Bronchial epithelial cell (primary cell): ENCODE measurements around the gene CREBRF. TPM values are rescaled to one million over a fixed set of nuclear protein-coding genes. Genes with fewer than 3 reads are reported as not detected.

Experiments used
- DNase-seq: peaks from one replicate; pipeline ENCODE4 v3.0.0-alpha.2; 2010; ENCODE audit warnings: low read depth
- FAIRE-seq: peaks from 2 replicates; lab custom pipeline; 2011; peaks lifted over from hg19 to GRCh38; lab: Jason Lieb, UNC
- H3K27me3 ChIP-seq: 2 replicates; pipeline ENCODE4 v1.5.1; 2011; ENCODE audit warnings: low read length; ENCODE audit not compliant: control insufficient read depth, insufficient read depth
- H3K36me3 ChIP-seq: 2 replicates; pipeline ENCODE4 v1.5.1; 2011; ENCODE audit warnings: low read length; ENCODE audit not compliant: control insufficient read depth, insufficient read depth
- H3K4me3 ChIP-seq: 2 replicates; pipeline ENCODE4 v1.5.1; 2011; ENCODE audit warnings: mild to moderate bottlenecking, low read depth, low read length, control low read depth
- total RNA-seq: library from RNA; depleted of rRNA; stranded (reverse); fragments of >200 nt; gene quantifications from 2 replicates; pipeline ENCODE4 v1.2.1, GENCODE V29; 2014
- TF ChIP-seq, protein P1 (sequence below): IDR thresholded peaks from 2 replicates; pipeline ENCODE4 v1.5.1; 2011; ENCODE audit warnings: mild to moderate bottlenecking, moderate library complexity, low read length, control low read depth, inconsistent platforms; ENCODE audit not compliant: insufficient read depth, severe bottlenecking

Gene CREBRF
- total RNA-seq, 1 donor from 2014 or later: 6.3 TPM

DNA sequence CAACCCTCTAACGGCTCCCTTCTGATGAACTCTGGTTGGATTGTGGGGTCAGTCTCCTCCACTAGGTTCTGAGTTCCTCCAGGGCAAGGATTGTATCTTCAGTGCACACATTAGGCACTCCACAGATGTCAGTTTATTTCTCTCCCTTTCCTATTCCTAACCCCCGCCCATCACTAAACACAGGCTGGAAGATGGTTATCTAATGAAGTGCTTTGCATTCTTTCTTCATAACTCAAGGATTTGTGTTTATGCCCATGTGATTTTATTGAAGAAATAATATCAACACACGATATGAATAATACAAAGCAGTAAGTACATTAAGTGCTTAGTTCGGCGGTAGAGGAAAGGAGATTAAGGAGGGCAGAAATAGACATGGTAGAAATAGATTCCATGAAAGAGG is 4.4 kb upstream of the CREBRF start:
- no peak for FAIRE-seq
- TF ChIP-seq, protein P1, sequence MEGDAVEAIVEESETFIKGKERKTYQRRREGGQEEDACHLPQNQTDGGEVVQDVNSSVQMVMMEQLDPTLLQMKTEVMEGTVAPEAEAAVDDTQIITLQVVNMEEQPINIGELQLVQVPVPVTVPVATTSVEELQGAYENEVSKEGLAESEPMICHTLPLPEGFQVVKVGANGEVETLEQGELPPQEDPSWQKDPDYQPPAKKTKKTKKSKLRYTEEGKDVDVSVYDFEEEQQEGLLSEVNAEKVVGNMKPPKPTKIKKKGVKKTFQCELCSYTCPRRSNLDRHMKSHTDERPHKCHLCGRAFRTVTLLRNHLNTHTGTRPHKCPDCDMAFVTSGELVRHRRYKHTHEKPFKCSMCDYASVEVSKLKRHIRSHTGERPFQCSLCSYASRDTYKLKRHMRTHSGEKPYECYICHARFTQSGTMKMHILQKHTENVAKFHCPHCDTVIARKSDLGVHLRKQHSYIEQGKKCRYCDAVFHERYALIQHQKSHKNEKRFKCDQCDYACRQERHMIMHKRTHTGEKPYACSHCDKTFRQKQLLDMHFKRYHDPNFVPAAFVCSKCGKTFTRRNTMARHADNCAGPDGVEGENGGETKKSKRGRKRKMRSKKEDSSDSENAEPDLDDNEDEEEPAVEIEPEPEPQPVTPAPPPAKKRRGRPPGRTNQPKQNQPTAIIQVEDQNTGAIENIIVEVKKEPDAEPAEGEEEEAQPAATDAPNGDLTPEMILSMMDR: no peak
- DNase-seq: no peak
- no peak overlapping the region for H3K4me3 ChIP-seq
- no peaks in the 10 kb centered on the region for H3K27me3 ChIP-seq
- H3K36me3 ChIP-seq: no peaks in the 10 kb centered on the region

GRCh38 chr5:173053041-173053440 is 3.1 kb upstream of the CREBRF start:
- Histone ChIP-seq H3K27me3 (no peaks in the 10 kb centered on the region), H3K4me3 (no peak overlapping the region), H3K36me3 (no peaks in the 10 kb centered on the region)
- TF ChIP-seq, protein P1: no peak
- DNase-seq: no peak
- FAIRE-seq: no peak

- no peak for FAIRE-seq
- TF ChIP-seq, protein P1: no peak
- no peak for DNase-seq
- H3K27me3 ChIP-seq: no peaks in the 10 kb centered on the region
- peak overlapping the region; percentile 85 for H3K4me3 ChIP-seq
- H3K36me3 ChIP-seq: no peaks in the 10 kb centered on the region
Observed at GRCh38 chr5:173055042-173055721, 970 bp upstream of the CREBRF start.

- Histone ChIP-seq H3K36me3 (no peaks in the 10 kb centered on the region), H3K4me3 (peak overlapping the region; percentile 85), H3K27me3 (no peaks in the 10 kb centered on the region)
- no peak for FAIRE-seq
- TF ChIP-seq, protein P1: no peak
- DNase-seq: no peak
Observed at GRCh38 chr5:173055722-173055982, 500 bp upstream of the CREBRF start.

DNA sequence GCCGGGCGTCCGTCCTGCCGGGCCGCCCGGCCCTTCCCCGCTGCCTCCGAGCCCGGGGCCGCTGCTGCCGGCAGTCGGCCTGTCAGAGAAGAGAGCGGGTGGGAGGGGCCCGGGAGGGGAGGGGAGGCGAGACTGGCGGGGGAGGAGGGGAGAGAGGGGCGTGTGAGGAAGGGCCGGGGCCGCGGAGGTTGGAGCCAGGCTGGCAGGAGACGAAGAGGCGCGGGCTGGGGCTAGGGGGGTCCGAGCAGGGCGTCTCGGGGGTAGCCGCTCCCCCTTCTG is 570 bp downstream of the CREBRF start:
- TF ChIP-seq, protein P1: no peak
- FAIRE-seq: no peak
- H3K36me3 ChIP-seq: no peaks in the 10 kb centered on the region

More for the DNA sequence above, 570 bp downstream of the CREBRF start:
- no peaks in the 10 kb centered on the region for H3K27me3 ChIP-seq
- DNase-seq: no peak
- peak overlapping the region; percentile 85 for H3K4me3 ChIP-seq
